Activated CD8-positive, alpha-beta T cell treated with anti-CD3 and anti-CD28 coated beads for 36 hours (primary cell): ENCODE data around the gene FYN. TPM values are rescaled to one million over a fixed set of nuclear protein-coding genes. Genes with fewer than 3 reads are reported as not detected.

Experiments
- ATAC-seq: fragments of 200-7000 bp; cut with Tn5 transposase; one replicate; pipeline ENCODE4 v1.10.0; 2021; ENCODE audit warnings: mild to moderate bottlenecking, moderate library complexity
- CTCF ChIA-PET: fragments of 350-600 bp; sonication (Branson Sonifier 250); formaldehyde crosslinking; loops from one replicate; lab custom pipeline; 2021; ENCODE audit warnings: antibody characterized with exemption; lab: Charles Lee
- POLR2A ChIA-PET: fragments of 350-600 bp; sonication (Branson Sonifier 250); formaldehyde crosslinking; loops from one replicate; lab custom pipeline; 2021; ENCODE audit warnings: antibody characterized with exemption; lab: Charles Lee
- DNase-seq: peaks from one replicate; pipeline ENCODE4 v3.0.0-alpha.2; 2020
- H3K27ac Mint-ChIP-seq: one replicate; pipeline ENCODE4 v1.8.0; 2021; ENCODE audit warnings: mild to moderate bottlenecking, mixed read lengths
- H3K27me3 Mint-ChIP-seq: one replicate; pipeline ENCODE4 v1.8.0; 2021; ENCODE audit warnings: mixed read lengths
- H3K36me3 Mint-ChIP-seq: one replicate; pipeline ENCODE4 v1.8.0; 2021; ENCODE audit warnings: low read depth, mixed read lengths
- H3K4me1 Mint-ChIP-seq: one replicate; pipeline ENCODE4 v1.8.0; 2021; ENCODE audit warnings: low read depth, mixed read lengths
- H3K4me3 Mint-ChIP-seq: one replicate; pipeline ENCODE4 v1.8.0; 2021; ENCODE audit warnings: mild to moderate bottlenecking, moderate library complexity, mixed read lengths
- H3K9me3 Mint-ChIP-seq: one replicate; pipeline ENCODE4 v1.8.0; 2021; ENCODE audit warnings: mixed read lengths
- CTCF ChIP-seq: fragments of 200-600 bp; IDR thresholded peaks from one replicate; pipeline ENCODE4 v1.8.0; 2022; ENCODE audit warnings: antibody characterized with exemption, mild to moderate bottlenecking
- intact Hi-C: fragments of 100-400 bp; cut with micrococcal nuclease; formaldehyde crosslinking; loops from one replicate; pipeline ENCODE4 v1.10.0; 2022
- total RNA-seq, 2 experiments: library from RNA; stranded (reverse); gene quantifications; one replicate each; pipeline ENCODE4 v1.2.3, GENCODE V29; 2021

FYN gene
- total RNA-seq, 2 experiments from 2014 or later, result 384 to 386 TPM

- no peak for ATAC-seq
- Mint-ChIP-seq H3K27ac (no peak overlapping the region), H3K4me3 (no peak overlapping the region), H3K27me3 (no peaks in the 10 kb centered on the region), H3K36me3 (peaks cover 43% of the 10 kb centered on the region), H3K4me1 (peaks cover 17% of the 10 kb centered on the region), H3K9me3 (no peaks in the 10 kb centered on the region)
- POLR2A ChIA-PET, result interaction anchor here (0.6 to 4.2 kb wide), 18 partner anchors 7 to 145 kb away, joined by 3 to 23 read pairs (median 5); partner anchors contain the start of gene FYN
- TF ChIP-seq CTCF, result no peak
- CTCF ChIA-PET, result interaction anchor here (0.8 to 3.6 kb wide), 14 partner anchors 12 to 198 kb away, joined by 3 to 14 read pairs (median 5); partner anchors contain the start of gene FYN
- no peak for DNase-seq
- intact Hi-C loops, result no loop called here
Measured at GRCh38 chr6:111844921-111845320, 28.3 kb downstream of the FYN start.

- Mint-ChIP-seq H3K27me3 (no peaks in the 10 kb centered on the region), H3K4me1 (peaks cover 17% of the 10 kb centered on the region), H3K36me3 (peaks cover 43% of the 10 kb centered on the region), H3K27ac (no peak overlapping the region), H3K4me3 (no peak overlapping the region), H3K9me3 (no peaks in the 10 kb centered on the region)
- CTCF ChIA-PET, result interaction anchor here (0.7 to 3.6 kb wide), 18 partner anchors 8 to 172 kb away, joined by 3 to 14 read pairs (median 5); partner anchors contain the start of gene FYN
- POLR2A ChIA-PET, result interaction anchor here (0.6 to 4.2 kb wide), 18 partner anchors 10 to 177 kb away, joined by 3 to 26 read pairs (median 6); partner anchors contain the start of gene FYN
- ATAC-seq, result no peak
- DNase-seq, result no peak
- intact Hi-C loops, result no loop called here
- TF ChIP-seq CTCF, result no peak
Measured at GRCh38 chr6:111844376-111844775, 28.9 kb downstream of the FYN start.

GRCh38 chr6:111843347-111844147 is 29.7 kb downstream of the FYN start:
- intact Hi-C loops, result no loop called here
- DNase-seq, result peak; percentile 86

GRCh38 chr6:111842891-111843290 is 30.4 kb downstream of the FYN start:
- Mint-ChIP-seq H3K4me3 (no peak overlapping the region), H3K9me3 (no peaks in the 10 kb centered on the region), H3K4me1 (peaks cover 26% of the 10 kb centered on the region), H3K36me3 (peaks cover 50% of the 10 kb centered on the region), H3K27ac (no peak overlapping the region), H3K27me3 (no peaks in the 10 kb centered on the region)
- DNase-seq (no peak), ATAC-seq (no peak)
- ChIA-PET CTCF (interaction anchor here (0.7 to 3.6 kb wide), 7 partner anchors 12 to 1478 kb away, joined by 3 to 14 read pairs (median 5); no protein-coding TSS in a partner anchor), POLR2A (interaction anchor here (0.8 to 4.2 kb wide), 12 partner anchors 10 to 81 kb away, joined by 3 to 26 read pairs (median 5); no protein-coding TSS in a partner anchor)
- no peak for TF ChIP-seq CTCF
- intact Hi-C loops, result no loop called here

More at GRCh38 chr6:111843347-111844147, 29.7 kb downstream of the FYN start:
- CTCF ChIA-PET, result interaction anchor here (0.7 to 3.6 kb wide), 21 partner anchors 8 to 1479 kb away, joined by 3 to 14 read pairs (median 4); partner anchors contain the start of gene FYN
- no peak for TF ChIP-seq CTCF
- Mint-ChIP-seq H3K4me1 (peaks cover 19% of the 10 kb centered on the region), H3K36me3 (peaks cover 46% of the 10 kb centered on the region), H3K4me3 (no peak overlapping the region), H3K27me3 (no peaks in the 10 kb centered on the region), H3K9me3 (no peaks in the 10 kb centered on the region), H3K27ac (no peak overlapping the region)
- POLR2A ChIA-PET, result interaction anchor here (0.8 to 4.2 kb wide), 21 partner anchors 10 to 178 kb away, joined by 3 to 26 read pairs (median 5); partner anchors contain the start of gene FYN
- ATAC-seq, result peak; percentile 66
